Spinal cord (tissue), 10 donors: ENCODE measurements around the gene P2RX1. TPM values are rescaled to one million over a fixed set of nuclear protein-coding genes. Genes with fewer than 3 reads are reported as not detected.

Experiments used
- DNase-seq, 6 donors: peaks; one replicate each; pipeline versions ENCODE4 v3.0.0 to v3.0.0-alpha.2; 2013 to 2015; ENCODE audit warnings: low spot score in 6 of 6, low read depth in 4 of 6
- H3K27ac ChIP-seq: one replicate; pipeline ENCODE4 v1.5.1; 2013; ENCODE audit warnings: low read depth, low read length, control low read depth
- H3K27me3 ChIP-seq: one replicate; pipeline ENCODE4 v1.6.1; 2013; ENCODE audit warnings: low read length; ENCODE audit not compliant: control insufficient read depth, insufficient read depth
- H3K36me3 ChIP-seq: one replicate; pipeline ENCODE4 v1.6.1; 2013; ENCODE audit warnings: low read length; ENCODE audit not compliant: control insufficient read depth, insufficient read depth
- H3K4me1 ChIP-seq: one replicate; pipeline ENCODE4 v1.6.1; 2013; ENCODE audit warnings: low read length; ENCODE audit not compliant: control insufficient read depth, insufficient read depth
- H3K4me3 ChIP-seq: one replicate; pipeline ENCODE4 v1.5.1; 2013; ENCODE audit warnings: low read depth, low read length, control low read depth
- H3K9me3 ChIP-seq: one replicate; pipeline ENCODE4 v1.6.1; 2013; ENCODE audit warnings: low read length; ENCODE audit not compliant: control insufficient read depth, insufficient read depth
- WGBS: methylation state at CpG from one replicate; pipeline ENCODE4 v1.1.5; 2013; ENCODE audit warnings: missing lambda C conversion rate; ENCODE audit not compliant: insufficient coverage; 5-methylcytosine and 5-hydroxymethylcytosine counted together
- long read RNA-seq, 4 donors: transcript quantifications; one replicate each; lab custom pipeline, GENCODE V29; 2026
- polyA plus RNA-seq, 2 donors: library from polyadenylated mRNA; unstranded; fragments of 120-200 nt; gene quantifications; one replicate each; pipeline ENCODE4 v1.2.1, GENCODE V29; 2013; ENCODE audit not compliant: insufficient read length in 2 of 2
- total RNA-seq, 2 donors: library from RNA; depleted of rRNA in 1 of 2; stranded (reverse); fragments of 120-200 nt in 1 of 2; fragments of >200 nt in 1 of 2; gene quantifications; one replicate each; pipeline versions ENCODE4 v1.2.3 to v1.2.4, GENCODE V29; 2013 to 2014
- donor health status: healthy.

Gene P2RX1
- total RNA-seq: 1 to 10 TPM in 1 of 2 donors, under 1 TPM in 1; 0.55 to 1.9 TPM
- under 1 TPM; 0.17 to 0.36 TPM for polyA plus RNA-seq
- long read RNA-seq, donor 1: 0 reads
- long read RNA-seq, donor 2, partial matches to known transcripts: 0 of 1 reads
- long read RNA-seq, donor 2, other reads (novel, unspliced or antisense): 0 of 1 reads
- long read RNA-seq, donor 3: 0 reads
- long read RNA-seq, donor 4, partial matches to known transcripts: 0 of 1 reads
- long read RNA-seq, donor 4, other reads (novel, unspliced or antisense): 0 of 1 reads

DNA sequence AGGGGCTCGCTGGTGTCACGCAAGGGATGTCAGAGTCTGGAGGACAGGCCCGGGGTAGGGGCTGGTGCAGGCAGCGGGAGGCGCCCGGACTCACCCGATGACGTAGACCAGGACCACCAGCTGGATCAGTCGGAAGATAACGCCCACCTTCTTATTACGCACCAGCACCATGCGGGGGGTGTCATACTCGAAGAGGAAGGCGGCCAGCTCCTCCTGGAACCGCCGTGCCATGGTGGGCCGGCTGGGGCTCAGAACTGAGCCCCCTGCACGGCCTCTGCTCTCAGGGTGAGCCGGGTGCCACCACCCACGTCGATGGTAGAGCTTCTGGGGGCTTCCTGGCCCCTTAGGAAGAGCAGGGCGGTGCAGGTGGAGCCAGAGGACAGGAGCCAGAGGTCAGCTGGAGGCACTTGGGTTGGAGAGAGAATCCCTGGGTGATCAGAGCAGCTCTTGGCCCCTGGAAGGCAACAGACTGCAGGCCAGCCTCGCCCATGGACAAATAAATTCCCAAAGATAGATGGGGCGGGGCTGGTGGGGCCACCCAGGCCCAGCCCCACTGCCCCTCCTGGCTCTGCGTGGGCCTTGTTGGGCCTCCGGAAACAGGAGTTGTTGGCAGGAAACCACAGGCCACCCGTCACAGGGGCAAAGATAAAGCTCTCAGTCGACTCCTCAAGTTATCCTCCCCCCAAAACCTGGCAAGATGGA, at the start of gene P2RX1:
Gene P2RX1, minus strand, starts transcription at position 471 of the 702 bp plus-strand sequence. Its CDS starts 240 bp downstream, at position 231.
- DNase-seq: no peak
- Histone ChIP-seq H3K4me3 (no peak within 1 kb of the TSS), H3K27ac (no peak within 1 kb of the TSS), H3K9me3 (no peaks in the 10 kb centered on the region), H3K27me3 (no peaks in the 10 kb centered on the region), H3K4me1 (peaks cover 15% of the 10 kb centered on the region), H3K36me3 (no peaks in the 10 kb centered on the region)
- WGBS: 82% methylated on average over 28 of the region's 28 CpGs

DNA sequence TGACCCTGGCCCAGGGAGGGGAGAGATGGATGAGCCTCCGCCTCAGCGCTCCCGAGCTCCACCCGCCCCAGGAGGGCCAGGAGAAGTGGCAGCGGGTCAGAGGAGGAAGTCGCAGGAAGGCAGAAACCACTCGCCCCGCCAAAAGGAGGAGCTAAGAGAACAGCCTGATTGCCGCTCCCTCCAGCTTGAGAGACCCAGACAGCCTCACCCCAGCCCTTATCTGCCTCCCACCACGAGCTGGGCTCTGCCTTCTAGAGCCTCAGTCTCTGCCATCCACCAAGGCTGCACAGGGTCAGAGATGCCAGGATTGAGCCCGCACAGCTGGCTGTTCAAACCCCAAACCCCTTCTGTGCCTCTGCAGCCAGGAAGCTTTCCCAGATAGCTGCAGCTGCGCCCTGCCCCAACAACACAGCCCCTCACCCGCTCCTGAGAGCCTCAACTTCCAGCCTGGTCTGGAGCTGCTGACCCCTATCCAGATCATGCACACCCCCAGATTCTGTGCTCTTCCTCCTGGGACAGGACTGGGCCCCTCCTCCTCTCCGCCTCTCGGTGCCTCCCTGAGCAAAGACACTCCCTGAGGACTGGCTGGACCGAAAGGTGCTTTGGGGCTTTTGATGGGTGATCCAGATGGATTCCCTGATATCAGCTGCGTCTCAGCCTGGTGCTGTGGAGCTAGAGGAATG, 49.0 kb upstream of the P2RX1 start:
- H3K4me3 ChIP-seq: no peak overlapping the region

DNA sequence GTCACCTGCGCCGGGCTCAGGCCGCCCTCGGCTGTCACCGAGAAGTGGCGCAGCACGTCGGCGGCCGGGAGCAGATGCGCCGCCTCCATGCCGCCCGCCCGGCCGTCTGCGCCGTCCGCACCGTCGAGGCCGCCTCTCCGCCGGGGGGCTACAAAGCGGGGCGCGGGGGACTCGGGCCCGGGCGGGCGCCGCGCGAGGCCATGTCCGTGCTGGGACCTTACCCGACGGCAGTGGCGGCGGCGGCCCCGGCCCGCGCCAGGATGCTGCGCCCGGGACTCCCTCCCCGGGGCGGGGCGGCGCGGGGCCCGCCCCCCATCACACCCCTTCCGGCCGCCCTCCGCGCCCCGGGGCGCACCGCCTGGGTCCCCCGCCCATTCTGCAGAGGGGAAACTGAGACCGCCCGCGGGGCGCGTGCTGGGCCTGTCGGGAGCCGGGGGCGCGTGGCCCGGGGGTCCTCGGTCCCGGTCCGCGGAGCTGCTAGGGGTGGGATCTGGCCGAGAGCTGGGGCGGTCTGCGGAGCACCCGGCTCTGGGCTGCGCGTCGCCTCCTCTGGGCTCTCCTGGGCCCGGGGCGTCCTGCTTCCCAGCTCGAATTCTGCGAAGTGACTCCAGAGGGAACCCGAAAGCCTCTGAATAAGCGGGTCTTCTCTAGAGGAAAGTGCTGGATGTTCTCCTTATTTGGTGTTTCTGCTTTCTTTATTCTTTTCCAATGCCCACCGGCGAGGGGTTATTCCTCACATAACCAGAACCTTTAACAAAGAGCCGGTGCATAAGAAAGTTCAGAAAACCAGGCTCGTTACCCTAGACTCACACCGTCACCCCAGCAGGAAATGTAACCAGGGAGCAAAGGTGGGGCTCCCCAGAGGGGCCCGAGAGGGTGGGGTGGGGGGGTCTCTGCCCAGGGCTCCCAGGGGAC, 48.2 kb upstream of the P2RX1 start, which contains the start of gene ATP2A3:
Gene ATP2A3, minus strand, starts transcription at position 235 of the 915 bp plus-strand sequence. Its CDS starts 146 bp downstream, at position 89.
- Histone ChIP-seq H3K36me3 (no peaks in the 10 kb centered on the region), H3K9me3 (no peaks in the 10 kb centered on the region), H3K27ac (no peak within 1 kb of the TSS), H3K4me1 (peaks cover 34% of the 10 kb centered on the region), H3K4me3 (no peak within 1 kb of the TSS), H3K27me3 (peaks cover 49% of the 10 kb centered on the region)
- WGBS: under 1% methylated on average over 88 of the region's 92 CpGs
- DNase-seq: no peak

More for the DNA sequence above, 49.0 kb upstream of the P2RX1 start:
- peaks cover 49% of the 10 kb centered on the region for H3K27me3 ChIP-seq
- 5% methylated on average over 13 of the region's 17 CpGs for WGBS
- H3K9me3 ChIP-seq: no peaks in the 10 kb centered on the region
- no peak for DNase-seq
- no peaks in the 10 kb centered on the region for H3K36me3 ChIP-seq
- no peak overlapping the region for H3K27ac ChIP-seq
- H3K4me1 ChIP-seq: peaks cover 26% of the 10 kb centered on the region

DNA sequence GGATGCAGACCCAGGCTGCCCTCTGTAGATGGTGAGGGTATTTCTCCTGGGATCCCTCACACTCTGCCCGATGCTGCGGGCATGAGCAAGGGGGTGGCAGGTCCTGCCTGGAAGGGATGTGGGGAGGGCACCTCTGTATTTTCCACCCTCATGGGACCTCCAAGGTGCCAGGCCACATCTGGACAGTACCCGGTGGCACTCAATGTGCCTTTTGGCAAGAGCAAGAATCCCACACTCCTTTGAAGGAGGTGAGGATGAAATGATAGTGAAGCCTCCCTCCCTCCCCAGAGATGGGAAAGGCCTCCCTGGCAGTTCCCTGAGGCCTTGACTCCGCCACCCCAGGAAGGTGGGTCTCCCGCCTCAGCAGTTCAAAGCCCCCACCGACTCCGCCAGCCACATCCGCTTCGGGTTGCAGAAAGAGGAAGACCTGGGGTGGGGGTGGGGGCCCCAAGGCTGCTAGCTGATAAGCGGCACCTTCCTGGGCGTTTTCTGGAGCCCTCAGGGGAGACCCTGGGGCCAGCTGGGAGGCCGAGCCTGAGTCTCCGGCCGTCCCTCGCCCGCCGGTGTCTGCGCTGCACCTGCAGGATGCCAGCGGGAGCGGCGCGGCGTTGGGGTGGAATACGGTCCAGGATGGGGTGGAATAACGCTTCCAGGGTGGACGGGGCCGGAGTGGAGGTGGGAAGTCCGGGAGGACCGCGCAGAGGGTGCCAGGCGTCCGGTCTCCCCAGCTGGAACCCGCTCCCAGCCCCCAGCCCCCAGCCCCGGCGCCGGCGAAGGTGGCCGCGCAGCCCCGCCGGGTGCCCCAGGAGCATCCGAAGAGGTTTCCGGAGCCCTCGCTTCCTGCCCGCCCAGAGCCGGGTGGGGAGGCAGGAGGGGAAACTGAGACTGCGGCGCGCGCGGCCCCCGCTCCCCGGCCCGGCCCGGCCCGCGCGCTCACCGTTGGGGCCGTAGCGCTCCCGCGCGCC, 47.3 kb upstream of the P2RX1 start:
- WGBS: 3% methylated on average over 60 of the region's 64 CpGs
- no peak for DNase-seq
- H3K4me3 ChIP-seq: no peak overlapping the region
- peaks cover 37% of the 10 kb centered on the region for H3K4me1 ChIP-seq
- H3K36me3 ChIP-seq: no peaks in the 10 kb centered on the region
- H3K27me3 ChIP-seq: peaks cover 49% of the 10 kb centered on the region
- no peak overlapping the region for H3K27ac ChIP-seq
- H3K9me3 ChIP-seq: no peaks in the 10 kb centered on the region

DNA sequence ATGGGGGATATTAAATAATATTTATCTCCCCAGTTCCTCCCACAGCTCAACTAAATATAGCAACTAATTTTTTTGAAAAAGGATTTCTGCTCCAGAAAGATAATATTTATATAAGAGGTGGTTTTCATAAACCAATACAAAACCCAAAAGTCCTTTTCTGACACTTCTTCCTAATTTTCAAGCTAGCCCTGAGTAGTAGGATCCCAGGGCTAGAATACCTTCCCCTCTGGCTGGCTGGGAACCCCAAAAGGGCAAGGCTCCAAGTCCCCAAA, 46.6 kb upstream of the P2RX1 start:
- no peak for DNase-seq
- Histone ChIP-seq H3K4me3 (no peak overlapping the region), H3K4me1 (peaks cover 37% of the 10 kb centered on the region), H3K27ac (no peak overlapping the region), H3K27me3 (peaks cover 49% of the 10 kb centered on the region), H3K36me3 (no peaks in the 10 kb centered on the region), H3K9me3 (no peaks in the 10 kb centered on the region)

DNA sequence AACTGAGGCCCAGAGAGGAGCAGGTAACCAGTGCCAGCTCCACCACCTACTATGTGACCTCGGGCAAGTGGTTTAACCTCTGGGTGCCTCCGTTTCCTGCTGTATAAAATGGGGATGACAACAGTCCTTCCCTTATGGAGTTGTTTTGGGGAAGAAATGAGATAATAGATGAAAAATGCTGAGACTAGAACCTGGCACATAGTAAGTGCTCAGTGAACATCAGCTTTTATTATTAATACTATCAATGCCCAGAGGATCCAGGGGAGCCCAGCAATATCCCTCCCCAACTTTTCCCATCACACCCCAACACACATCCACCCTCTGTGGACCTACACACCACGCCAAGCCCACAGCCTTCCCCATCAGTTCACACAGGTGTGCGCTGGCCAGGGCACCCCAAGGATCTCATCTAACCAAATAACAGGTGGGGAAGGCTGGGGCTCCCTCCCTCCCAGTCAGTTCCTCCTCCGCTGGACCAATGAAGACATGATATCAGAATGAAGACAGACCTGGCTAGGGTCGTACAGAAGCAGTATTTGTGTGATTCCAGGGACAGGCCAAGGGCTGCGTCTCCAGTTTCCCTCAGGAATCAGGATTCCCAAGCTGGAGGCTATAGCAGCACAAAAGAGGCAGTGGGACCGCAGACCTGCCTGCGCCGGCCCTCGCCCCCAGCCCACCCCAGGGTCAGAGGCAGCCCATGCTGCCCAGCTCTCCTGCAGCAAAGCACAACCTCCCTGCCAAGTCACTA, 46.1 kb upstream of the P2RX1 start:
- no peaks in the 10 kb centered on the region for H3K9me3 ChIP-seq
- H3K36me3 ChIP-seq: no peaks in the 10 kb centered on the region
- H3K27me3 ChIP-seq: peaks cover 45% of the 10 kb centered on the region
- WGBS: 81% methylated on average over 5 of the region's 11 CpGs
- peaks cover 37% of the 10 kb centered on the region for H3K4me1 ChIP-seq
- DNase-seq: no peak
- no peak overlapping the region for H3K4me3 ChIP-seq
- H3K27ac ChIP-seq: no peak overlapping the region

DNA sequence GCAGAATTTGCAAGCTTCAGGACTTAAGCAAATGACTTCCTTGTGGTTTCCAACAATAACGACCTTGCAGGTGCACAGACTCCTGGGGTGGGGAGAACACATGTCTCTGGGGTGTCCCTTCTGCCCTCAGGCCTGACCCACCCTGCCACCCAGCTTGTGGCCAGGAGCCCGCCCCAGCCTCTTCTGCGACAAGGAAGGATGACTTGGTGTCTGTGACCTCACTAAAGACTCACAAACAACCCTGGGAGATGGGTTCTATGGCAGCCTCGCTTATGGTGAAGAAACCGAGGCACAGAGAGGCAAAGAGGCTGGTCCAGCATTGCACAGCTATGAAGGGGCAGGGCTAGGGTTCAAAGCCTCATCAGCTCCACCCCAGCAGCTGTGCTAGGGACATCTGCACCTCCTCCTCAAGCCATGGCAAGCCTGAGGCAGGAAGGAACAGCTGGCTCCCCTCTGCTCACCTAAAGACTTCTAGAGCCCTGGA, 45.3 kb upstream of the P2RX1 start:
- Histone ChIP-seq H3K4me3 (no peak overlapping the region), H3K36me3 (no peaks in the 10 kb centered on the region), H3K9me3 (no peaks in the 10 kb centered on the region), H3K27me3 (peaks cover 40% of the 10 kb centered on the region), H3K4me1 (peaks cover 40% of the 10 kb centered on the region), H3K27ac (no peak overlapping the region)
- WGBS: 65% methylated on average over 5 of the region's 5 CpGs
- DNase-seq: no peak

DNA sequence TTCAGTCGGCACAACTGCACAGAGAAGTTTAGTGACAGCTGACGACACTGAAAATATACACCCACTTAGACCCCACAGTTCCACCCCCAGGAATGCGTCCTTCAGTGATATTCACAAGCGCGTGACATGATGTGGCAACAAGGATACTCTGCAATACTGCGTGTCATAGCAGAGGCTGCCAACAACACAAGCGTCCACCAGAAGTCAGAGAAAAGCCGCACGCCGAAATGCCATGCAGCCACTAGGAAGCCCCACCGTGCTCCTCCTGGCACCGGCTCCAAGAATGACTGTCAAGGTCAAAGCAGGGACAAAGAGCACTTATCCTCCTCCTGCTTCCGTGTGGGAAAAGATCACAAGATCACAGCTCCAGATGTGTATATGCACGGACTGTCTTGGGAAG, 44.5 kb upstream of the P2RX1 start:
- H3K4me1 ChIP-seq: peaks cover 44% of the 10 kb centered on the region
- WGBS: 61% methylated on average over 14 of the region's 14 CpGs
- peaks cover 37% of the 10 kb centered on the region for H3K27me3 ChIP-seq
- no peak for DNase-seq
- no peak overlapping the region for H3K27ac ChIP-seq
- H3K9me3 ChIP-seq: no peaks in the 10 kb centered on the region
- H3K36me3 ChIP-seq: no peaks in the 10 kb centered on the region
- no peak overlapping the region for H3K4me3 ChIP-seq
